Measurements from ENCODE around the gene MID1.

The MID1 gene

DNA sequence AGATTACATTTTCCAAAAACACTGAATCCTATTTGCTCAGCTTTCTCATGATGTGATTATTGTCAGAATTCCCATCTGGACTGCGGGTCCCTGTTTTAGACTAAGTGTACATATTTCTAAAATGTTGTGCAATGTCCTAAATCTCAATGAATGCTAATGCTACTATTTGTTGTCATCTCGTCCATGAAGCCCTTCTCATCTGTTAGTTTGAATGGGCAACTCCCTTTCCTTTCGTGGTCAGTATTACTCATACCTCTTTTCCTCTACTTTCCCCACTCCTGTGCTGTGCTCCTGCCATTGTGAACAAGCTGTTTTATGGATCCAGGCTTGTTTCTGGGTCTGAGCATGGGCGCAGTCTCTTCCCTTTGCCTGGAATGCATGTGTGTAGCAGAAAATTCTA, 91.0 kb downstream of the MID1 start:
- Histone ChIP-seq H3K79me2 (ENCODE audit: insufficient read depth, low read length) (no peaks in the 10 kb centered on the region), H2AFZ (ENCODE audit: low read depth, low read length) (no peak overlapping the region), H3K4me1 (ENCODE audit: insufficient read depth, low read length) (no peaks in the 10 kb centered on the region), H3K27ac (ENCODE audit: low read length) (no peak overlapping the region), H3K9me3 (ENCODE audit: insufficient read depth, low read length, severe bottlenecking) (no peaks in the 10 kb centered on the region), H3K27me3 (ENCODE audit: insufficient read depth, low read length, poor library complexity) (no peaks in the 10 kb centered on the region), H4K20me1 (ENCODE audit: insufficient read depth, low read length) (no peaks in the 10 kb centered on the region), H3K4me3 (ENCODE audit: low read depth in 1 of 2, low read length in 2 of 2) (no peak overlapping the region), H3K4me2 (ENCODE audit: insufficient read depth, low read length) (no peak overlapping the region), H3K36me3 (ENCODE audit: insufficient read depth, low read length) (no peaks in the 10 kb centered on the region), H3K9ac (ENCODE audit: low read depth, low read length) (no peak overlapping the region)
- ATAC-seq (ENCODE audit: insufficient read depth, low read depth) = no peak
- no peak for DNase-seq
- TF ChIP-seq EZH2 (IDR thresholded peaks at IDR 0.05; ENCODE audit: borderline replicate concordance, low read depth, low read length, severe bottlenecking) = no peak
- no peak for TF ChIP-seq CTCF (IDR thresholded peaks at IDR 0.05; ENCODE audit: borderline replicate concordance, extremely low read depth, low read length, poor library complexity, severe bottlenecking)

DNA sequence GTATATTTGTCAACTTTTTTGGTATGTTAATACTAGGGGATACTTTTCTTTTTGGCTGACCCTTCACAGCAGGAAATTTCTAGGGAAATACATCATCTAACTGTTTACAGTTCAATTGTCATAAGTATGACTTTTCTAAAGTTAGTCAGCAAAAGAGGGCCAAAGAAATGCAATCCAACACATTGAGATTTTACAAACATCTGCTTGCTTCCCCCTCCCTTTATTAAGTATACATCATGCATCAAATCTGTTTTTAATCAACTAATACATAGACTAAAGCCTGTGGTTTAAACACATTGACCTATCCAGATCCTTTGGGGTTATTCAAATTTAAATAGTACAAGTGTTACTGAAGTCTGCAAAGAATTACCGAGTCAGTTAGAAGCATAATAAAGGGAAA, 93.9 kb downstream of the MID1 start:
- Histone ChIP-seq H3K4me3 (ENCODE audit: low read depth in 1 of 2, low read length in 2 of 2) (no peak overlapping the region), H3K79me2 (ENCODE audit: insufficient read depth, low read length) (no peaks in the 10 kb centered on the region), H4K20me1 (ENCODE audit: insufficient read depth, low read length) (no peaks in the 10 kb centered on the region), H3K9ac (ENCODE audit: low read depth, low read length) (no peak overlapping the region), H3K27me3 (ENCODE audit: insufficient read depth, low read length, poor library complexity) (no peaks in the 10 kb centered on the region), H3K4me2 (ENCODE audit: insufficient read depth, low read length) (no peak overlapping the region), H3K4me1 (ENCODE audit: insufficient read depth, low read length) (no peaks in the 10 kb centered on the region), H2AFZ (ENCODE audit: low read depth, low read length) (no peak overlapping the region), H3K9me3 (ENCODE audit: insufficient read depth, low read length, severe bottlenecking) (no peaks in the 10 kb centered on the region), H3K36me3 (ENCODE audit: insufficient read depth, low read length) (no peaks in the 10 kb centered on the region), H3K27ac (ENCODE audit: low read length) (no peak overlapping the region)
- TF ChIP-seq CTCF (IDR thresholded peaks at IDR 0.05; ENCODE audit: borderline replicate concordance, extremely low read depth, low read length, poor library complexity, severe bottlenecking) (no peak), EZH2 (IDR thresholded peaks at IDR 0.05; ENCODE audit: borderline replicate concordance, low read depth, low read length, severe bottlenecking) (no peak)
- no peak for DNase-seq
- no peak for ATAC-seq (ENCODE audit: insufficient read depth, low read depth)

- H3K9ac ChIP-seq (ENCODE audit: low read depth, low read length) = no peak overlapping the region
- H2AFZ ChIP-seq (ENCODE audit: low read depth, low read length) = no peak overlapping the region
- DNase-seq (no peak), ATAC-seq (ENCODE audit: insufficient read depth, low read depth) (no peak)
- no peaks in the 10 kb centered on the region for H3K79me2 ChIP-seq (ENCODE audit: insufficient read depth, low read length)
- no peaks in the 10 kb centered on the region for H3K9me3 ChIP-seq (ENCODE audit: insufficient read depth, low read length, severe bottlenecking)
- H4K20me1 ChIP-seq (ENCODE audit: insufficient read depth, low read length) = no peaks in the 10 kb centered on the region
- H3K4me3 ChIP-seq (ENCODE audit: low read depth in 1 of 2, low read length in 2 of 2) = no peak overlapping the region
- H3K36me3 ChIP-seq (ENCODE audit: insufficient read depth, low read length) = no peaks in the 10 kb centered on the region
- H3K4me1 ChIP-seq (ENCODE audit: insufficient read depth, low read length) = no peaks in the 10 kb centered on the region
- TF ChIP-seq CTCF (IDR thresholded peaks at IDR 0.05; ENCODE audit: borderline replicate concordance, extremely low read depth, low read length, poor library complexity, severe bottlenecking) (no peak), EZH2 (IDR thresholded peaks at IDR 0.05; ENCODE audit: borderline replicate concordance, low read depth, low read length, severe bottlenecking) (no peak)
- H3K4me2 ChIP-seq (ENCODE audit: insufficient read depth, low read length) = no peak overlapping the region
- H3K27ac ChIP-seq (ENCODE audit: low read length) = no peak overlapping the region
- H3K27me3 ChIP-seq (ENCODE audit: insufficient read depth, low read length, poor library complexity) = no peaks in the 10 kb centered on the region
Measured at GRCh38 chrX:10525381-10526120, 94.8 kb downstream of the MID1 start.
